ENCODE results near the gene KCTD18.

The KCTD18 gene

DNA sequence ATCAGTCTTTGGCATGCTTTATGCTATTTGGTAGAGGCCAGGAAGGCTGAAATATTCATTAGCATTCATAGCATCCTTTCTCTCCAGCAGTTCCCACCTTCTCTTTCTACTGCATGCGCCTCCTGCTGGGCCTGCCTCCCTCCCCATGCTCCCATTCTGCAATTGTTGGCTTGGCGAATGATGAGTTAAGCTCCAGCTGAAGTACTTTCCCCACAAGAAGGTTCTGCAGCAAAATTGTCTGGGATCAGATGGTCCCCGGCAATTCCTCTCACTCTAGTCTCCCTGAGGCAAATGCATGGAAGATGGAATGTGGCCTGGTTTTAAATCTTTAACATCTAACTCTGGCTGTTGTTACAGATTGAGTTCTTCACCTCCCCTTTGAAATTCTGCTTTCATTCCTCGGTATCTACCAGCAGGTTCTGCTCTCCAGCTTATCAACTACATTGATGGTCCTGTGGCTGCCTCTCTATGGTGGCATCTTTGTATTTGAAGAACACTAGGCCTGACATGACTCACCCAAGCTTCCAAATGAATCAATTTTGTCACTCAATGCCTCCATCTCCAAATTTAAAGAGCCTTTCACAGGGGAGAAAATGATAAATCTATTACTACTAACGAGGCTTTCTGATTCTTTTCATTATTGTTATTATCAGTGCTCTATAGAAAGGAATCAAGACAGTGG is 55.9 kb downstream of the KCTD18 start:
- DNase-seq: no peak

DNA sequence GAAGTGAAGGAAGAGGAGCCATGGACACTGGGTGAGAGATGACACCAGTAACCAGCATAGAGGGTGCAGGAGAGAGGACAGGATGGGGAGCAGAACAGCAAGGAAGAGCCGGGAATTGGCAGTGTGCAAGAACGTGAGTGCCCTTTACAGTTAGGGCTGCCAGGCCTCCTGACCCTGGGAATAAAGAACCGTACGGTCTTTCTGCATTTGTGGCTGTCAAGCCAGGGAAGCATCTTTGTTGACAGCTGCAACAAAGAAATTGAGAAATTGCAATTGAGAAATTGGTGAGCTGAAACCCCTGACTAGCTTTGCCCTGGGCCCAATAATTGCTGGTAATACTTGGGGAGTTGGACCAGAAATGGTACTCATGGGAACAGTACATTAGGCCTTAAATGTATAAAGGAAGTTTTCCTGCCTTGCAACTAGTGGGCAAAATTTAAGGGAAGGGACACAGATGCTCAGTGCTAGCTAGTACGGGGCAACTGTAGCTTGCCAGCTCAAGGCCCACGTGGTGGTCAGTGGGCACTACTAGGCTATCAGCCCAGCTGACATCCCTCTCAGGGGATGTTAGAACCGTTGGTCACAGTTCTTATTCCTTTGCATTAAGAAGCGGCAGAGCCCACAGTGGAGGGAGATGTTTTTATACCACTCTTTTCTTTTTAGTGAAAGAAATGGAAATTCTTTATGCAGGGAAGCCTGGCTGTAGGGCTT is 56.6 kb downstream of the KCTD18 start:
- DNase-seq: no peak

- DNase-seq: no peak
These were observed 57.5 kb downstream of the KCTD18 start for GRCh38 chr2:200452377-200452776.

DNA sequence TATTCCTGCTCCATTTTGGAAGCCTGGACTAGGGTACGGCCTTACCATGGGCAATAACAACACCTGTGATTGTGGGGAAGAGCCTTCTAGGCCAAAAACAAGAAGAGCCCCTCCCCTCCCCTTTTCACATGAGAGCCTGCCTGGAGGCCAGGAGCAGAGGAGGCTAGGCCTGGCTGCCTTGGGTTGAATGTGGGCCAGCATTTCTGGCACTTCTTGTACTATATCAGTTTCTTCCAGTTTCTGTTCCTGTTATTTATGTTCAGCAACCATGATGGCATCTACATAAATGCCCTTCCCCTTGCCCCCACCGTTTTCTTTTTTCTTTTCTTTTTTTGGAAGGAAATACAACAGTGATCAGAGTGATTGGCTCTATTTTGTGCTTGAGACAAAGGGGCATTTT is 58.4 kb downstream of the KCTD18 start:
- no peak for DNase-seq

DNA sequence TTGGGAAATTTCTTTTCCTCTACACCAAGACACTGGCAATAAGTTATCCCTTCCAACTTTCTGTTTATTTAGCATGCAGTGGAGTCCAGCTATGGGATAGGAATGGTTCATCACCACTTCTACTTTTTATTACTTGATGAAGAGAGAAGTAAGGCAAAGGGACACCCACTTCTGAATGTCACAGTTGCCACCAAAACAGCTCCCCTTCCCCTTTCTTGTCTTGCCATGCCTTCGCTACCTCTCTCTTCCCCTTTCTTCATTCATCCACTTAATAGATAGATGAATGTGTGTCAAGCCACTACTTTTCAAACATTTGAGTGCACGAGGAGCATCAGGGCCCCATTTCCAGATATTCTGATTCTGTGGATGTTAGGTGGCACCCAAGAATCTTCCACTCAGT is 59.6 kb downstream of the KCTD18 start:
- DNase-seq: no peak

GRCh38 chr2:200449149-200449548 is 60.7 kb downstream of the KCTD18 start:
- DNase-seq: no peak

- no peak for DNase-seq
These were observed 61.4 kb downstream of the KCTD18 start for GRCh38 chr2:200448455-200448854.

DNA sequence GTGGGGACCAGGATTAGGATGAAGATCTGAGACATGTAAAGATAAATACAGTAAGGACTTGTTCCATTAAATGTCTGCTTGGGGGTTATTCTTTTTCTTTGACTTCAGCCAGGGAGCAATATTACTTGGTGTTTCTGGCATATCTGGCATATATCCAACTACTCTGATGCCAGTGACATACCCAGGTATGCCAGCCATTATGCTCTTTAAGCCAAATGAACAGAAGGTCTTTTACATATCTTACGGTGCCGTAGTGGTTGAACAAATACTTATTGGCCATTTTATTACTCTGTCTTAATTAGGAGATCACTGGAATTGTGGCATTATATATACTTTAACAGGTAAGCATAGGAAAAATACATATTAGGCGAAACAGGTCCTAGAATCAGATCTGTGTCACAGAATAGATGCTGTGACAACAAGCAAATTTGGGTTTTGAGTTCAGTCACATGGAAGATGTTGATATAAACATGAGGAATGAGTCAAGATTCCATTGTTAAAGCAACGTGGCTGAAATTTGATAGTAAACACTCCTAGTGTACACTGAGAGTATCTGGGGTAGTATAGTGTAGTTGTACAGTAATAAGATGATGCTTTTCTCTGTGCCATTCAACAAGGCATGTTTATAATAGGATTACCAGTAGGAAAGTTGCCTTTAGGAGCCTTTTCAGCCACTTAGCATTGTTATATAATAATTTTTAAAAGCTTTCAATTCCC is 62.6 kb downstream of the KCTD18 start:
- DNase-seq: no peak

DNA sequence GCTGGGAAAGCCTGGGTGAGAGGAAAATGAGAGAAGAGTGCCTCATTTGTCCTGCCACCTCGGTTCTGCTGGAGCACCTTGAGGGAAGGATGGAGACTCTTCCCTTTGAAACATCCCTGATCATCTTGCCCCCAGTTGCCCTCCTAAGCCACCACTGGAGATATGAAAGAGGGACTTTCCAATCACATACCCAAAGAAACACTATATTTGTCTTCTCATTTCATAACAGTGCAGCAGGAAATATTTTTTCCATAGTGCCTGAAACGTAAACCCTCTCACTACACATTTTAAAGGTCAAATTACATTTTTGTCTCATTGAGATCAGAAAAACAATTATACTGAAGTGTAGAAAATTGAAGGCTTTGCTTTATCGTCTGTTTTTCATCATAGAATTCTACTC is 63.3 kb downstream of the KCTD18 start:
- no peak for DNase-seq

DNA sequence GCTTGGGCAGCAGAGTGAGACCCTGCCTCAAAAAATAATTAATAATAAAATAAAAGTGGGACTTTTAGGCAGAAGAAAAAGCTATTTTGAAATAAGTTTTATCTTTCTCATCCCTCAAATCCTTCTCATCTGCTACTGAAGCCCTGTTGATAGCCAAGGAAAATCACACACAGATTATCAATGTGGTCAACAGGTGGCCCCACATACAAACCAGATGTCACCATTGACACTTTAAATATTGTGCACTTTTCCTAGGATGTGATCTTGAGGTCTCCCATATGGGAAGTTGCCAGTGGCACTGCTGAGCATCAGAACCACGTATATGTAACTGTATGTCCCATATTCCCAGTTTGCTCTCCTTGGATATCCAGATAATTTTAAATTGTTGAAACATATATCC is 64.6 kb downstream of the KCTD18 start:
- DNase-seq: no peak

DNA sequence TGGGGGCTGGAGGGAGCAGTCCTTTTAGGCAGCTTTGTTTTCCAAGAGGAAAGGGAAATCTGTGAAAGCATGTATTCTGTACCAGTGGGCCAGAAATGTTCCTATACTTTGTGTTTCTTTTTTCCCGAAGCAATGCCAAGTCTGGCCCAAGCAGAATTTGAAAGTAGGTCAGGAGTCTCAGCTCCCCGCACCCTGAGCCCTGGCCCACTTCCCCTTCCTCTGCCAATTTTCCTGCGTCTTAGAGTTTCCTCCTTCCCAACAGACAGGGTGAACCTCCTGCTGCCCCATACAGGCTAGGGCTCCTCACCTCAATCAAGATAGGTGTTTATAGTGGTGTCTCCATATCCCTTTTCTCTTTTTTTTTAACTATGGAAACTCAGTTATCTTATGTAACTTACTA is 65.3 kb downstream of the KCTD18 start:
- no peak for DNase-seq

GRCh38 chr2:200443916-200444315 is 66.0 kb downstream of the KCTD18 start:
- DNase-seq: no peak

DNA sequence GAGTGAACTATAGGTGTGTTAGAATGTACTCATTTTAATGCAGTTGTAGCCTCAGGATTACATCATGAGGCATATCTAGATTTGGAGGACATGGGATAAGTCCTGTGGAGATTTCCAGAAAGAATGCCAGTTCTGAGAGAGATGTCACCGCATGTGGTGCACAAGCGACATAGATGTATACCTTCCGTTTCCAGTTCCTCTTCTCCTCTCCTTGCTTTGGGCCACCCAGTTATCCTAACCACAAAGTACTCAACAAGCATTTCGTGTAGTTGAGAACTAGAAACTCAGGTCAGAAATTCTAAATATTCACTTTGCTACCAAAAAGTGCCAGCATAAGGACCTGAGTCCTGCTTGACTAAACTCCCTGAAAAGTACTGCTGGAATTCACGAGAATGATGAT is 66.5 kb downstream of the KCTD18 start:
- DNase-seq: no peak

DNA sequence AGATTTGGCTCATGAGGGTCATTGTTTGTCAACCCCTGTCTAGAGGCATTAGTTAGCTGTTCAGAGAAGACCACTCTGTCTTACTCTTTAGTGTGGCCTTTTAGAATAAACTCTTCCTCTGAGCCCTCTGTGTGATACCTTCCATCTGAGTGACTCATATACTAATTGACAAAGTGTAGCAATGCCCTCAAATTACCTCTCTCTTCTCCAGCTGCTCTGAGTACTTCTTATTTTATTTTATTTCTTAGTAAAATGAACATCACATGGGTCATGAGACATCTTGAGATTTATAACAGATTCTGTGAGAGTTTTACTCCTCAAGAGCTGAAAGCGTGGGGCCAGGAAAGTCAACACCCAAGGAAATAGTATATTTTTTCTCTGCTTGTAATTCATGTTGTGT is 67.4 kb downstream of the KCTD18 start:
- no peak for DNase-seq

DNA sequence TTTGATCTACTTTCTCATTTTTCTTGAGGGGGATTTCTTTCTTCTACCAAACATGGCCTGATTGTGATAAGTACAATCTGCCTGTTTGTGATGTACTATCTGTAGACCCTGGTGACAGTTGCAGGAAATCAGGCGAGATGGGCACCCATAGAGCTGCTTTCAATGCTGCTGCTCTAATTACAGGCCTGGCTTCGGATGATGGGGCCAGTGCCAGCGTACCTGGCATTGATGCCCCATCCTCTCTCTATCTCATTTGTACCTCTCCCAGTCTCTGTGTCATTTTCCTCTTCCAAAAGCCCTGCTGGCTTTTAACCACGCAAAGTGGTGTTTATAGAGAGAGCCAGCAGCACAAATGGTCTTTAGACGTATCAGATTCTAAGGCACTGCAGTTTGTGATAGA is 69.9 kb downstream of the KCTD18 start:
- no peak for DNase-seq

Data from NCI-H1048 (cell line).